ENCODE data around the gene TFEB. TPM values are rescaled to one million over a fixed set of nuclear protein-coding genes. Genes with fewer than 3 reads are reported as not detected.

Gene TFEB
- total RNA-seq, 4 donors from 2014 or later, result 19.0 to 23.3 (median 21.6) TPM

DNA sequence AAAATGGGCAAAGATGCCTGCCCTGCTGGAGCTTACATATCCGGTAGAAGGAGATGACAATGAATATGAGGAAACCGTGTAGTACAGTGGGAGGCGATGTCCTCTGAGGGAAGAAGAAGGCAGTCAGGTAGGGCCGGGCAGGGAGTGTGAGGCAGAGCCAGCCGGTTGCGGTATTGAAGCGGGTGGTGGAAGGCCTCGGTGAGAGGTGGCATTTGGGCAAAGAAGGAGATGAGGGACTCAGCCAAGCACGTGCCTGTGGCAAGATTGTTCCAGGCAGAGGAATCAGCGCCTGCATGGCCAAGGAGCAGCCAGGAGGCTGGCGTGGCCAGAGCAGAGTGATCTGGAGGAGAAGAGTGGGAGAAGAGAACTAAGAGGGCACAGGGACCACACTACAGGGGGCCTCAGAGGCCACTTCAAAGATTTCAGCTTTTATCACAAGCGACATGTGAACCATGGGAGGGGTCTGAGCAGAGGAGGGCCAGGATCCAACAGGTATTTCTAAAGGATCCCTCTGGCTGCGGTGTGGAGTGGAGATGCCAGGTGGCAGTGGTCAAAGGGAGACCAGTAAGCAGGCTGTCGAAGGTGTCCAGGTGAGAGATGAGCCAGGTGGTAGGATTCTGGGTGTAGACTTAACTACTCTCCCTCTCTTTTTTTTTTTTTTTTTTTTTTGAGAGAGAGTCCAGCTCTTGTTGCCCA lies 83.3 kb downstream of the TFEB start:
- Histone ChIP-seq H3K4me1 (no peaks in the 10 kb centered on the region), H3K4me3 (no peak overlapping the region), H3K27me3 (peaks cover 6% of the 10 kb centered on the region), H3K27ac (no peak overlapping the region), H3K36me3 (peaks cover 3% of the 10 kb centered on the region), H3K9me3 (no peaks in the 10 kb centered on the region)
- DNase-seq (ENCODE audit: low spot score in 2 of 2), result no peak
- TF ChIP-seq POLR2AphosphoS5 (IDR thresholded peaks at IDR 0.05), result no peak
- TF ChIP-seq, protein P1, sequence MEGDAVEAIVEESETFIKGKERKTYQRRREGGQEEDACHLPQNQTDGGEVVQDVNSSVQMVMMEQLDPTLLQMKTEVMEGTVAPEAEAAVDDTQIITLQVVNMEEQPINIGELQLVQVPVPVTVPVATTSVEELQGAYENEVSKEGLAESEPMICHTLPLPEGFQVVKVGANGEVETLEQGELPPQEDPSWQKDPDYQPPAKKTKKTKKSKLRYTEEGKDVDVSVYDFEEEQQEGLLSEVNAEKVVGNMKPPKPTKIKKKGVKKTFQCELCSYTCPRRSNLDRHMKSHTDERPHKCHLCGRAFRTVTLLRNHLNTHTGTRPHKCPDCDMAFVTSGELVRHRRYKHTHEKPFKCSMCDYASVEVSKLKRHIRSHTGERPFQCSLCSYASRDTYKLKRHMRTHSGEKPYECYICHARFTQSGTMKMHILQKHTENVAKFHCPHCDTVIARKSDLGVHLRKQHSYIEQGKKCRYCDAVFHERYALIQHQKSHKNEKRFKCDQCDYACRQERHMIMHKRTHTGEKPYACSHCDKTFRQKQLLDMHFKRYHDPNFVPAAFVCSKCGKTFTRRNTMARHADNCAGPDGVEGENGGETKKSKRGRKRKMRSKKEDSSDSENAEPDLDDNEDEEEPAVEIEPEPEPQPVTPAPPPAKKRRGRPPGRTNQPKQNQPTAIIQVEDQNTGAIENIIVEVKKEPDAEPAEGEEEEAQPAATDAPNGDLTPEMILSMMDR (IDR thresholded peaks at IDR 0.05), result no peak
- no peak for TF ChIP-seq EP300 (IDR thresholded peaks at IDR 0.05)
- no peak for TF ChIP-seq POLR2A (IDR thresholded peaks at IDR 0.05)
- WGBS, result 78% methylated on average over 14 of the region's 14 CpGs

- no peak for DNase-seq (ENCODE audit: low spot score in 2 of 2)
- Histone ChIP-seq H3K27ac (no peak overlapping the region), H3K4me1 (no peaks in the 10 kb centered on the region), H3K9me3 (no peaks in the 10 kb centered on the region), H3K36me3 (peaks cover 3% of the 10 kb centered on the region), H3K4me3 (no peak overlapping the region), H3K27me3 (peaks cover 6% of the 10 kb centered on the region)
- WGBS, result 76% methylated on average over 9 of the region's 11 CpGs
- TF ChIP-seq POLR2A (IDR thresholded peaks at IDR 0.05) (no peak), EP300 (IDR thresholded peaks at IDR 0.05) (no peak), POLR2AphosphoS5 (IDR thresholded peaks at IDR 0.05) (no peak)
- TF ChIP-seq, protein P1 (IDR thresholded peaks at IDR 0.05), result no peak
Observed at GRCh38 chr6:41651246-41651961, 84.0 kb downstream of the TFEB start.

DNA sequence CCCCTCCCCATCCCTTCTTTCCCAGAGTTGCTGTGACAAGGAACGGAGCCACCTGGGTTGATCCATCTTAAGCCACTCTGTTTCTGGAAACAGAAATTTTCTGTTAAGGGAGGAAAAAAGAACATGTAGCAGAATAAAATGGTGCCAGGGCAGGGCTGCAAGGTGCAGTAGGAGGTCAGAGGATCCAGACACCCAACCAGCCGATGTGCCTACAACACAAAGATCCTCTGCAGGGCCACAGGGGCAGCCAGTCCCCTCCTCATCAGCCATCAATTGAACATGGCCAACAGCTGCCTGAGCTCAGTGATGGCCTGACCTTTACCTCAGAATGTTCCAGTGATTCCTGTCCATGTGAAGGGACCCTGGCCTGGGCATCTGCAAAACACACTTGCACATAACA lies 85.3 kb downstream of the TFEB start:
- Histone ChIP-seq H3K27ac (no peak overlapping the region), H3K4me1 (no peaks in the 10 kb centered on the region), H3K9me3 (no peaks in the 10 kb centered on the region), H3K27me3 (peaks cover 3% of the 10 kb centered on the region), H3K4me3 (no peak overlapping the region), H3K36me3 (peaks cover 3% of the 10 kb centered on the region)
- TF ChIP-seq POLR2AphosphoS5 (IDR thresholded peaks at IDR 0.05) (no peak), POLR2A (IDR thresholded peaks at IDR 0.05) (no peak), EP300 (IDR thresholded peaks at IDR 0.05) (no peak)
- TF ChIP-seq, protein P1 (IDR thresholded peaks at IDR 0.05), result no peak
- 85% methylated on average over 2 of the region's 2 CpGs for WGBS
- no peak for DNase-seq (ENCODE audit: low spot score in 2 of 2)

- no peak overlapping the region for H3K4me3 ChIP-seq
- H3K27ac ChIP-seq, result no peak overlapping the region
- DNase-seq (ENCODE audit: low spot score in 2 of 2), result no peak
- peaks cover 3% of the 10 kb centered on the region for H3K36me3 ChIP-seq
- H3K9me3 ChIP-seq, result no peaks in the 10 kb centered on the region
- 84% methylated on average over 7 of the region's 10 CpGs for WGBS
- TF ChIP-seq POLR2A (IDR thresholded peaks at IDR 0.05), result no peak
- TF ChIP-seq POLR2AphosphoS5 (IDR thresholded peaks at IDR 0.05), result no peak
- no peak for TF ChIP-seq EP300 (IDR thresholded peaks at IDR 0.05)
- TF ChIP-seq, protein P1 (IDR thresholded peaks at IDR 0.05), result no peak
- peaks cover under 1% of the 10 kb centered on the region for H3K27me3 ChIP-seq
- peaks cover 3% of the 10 kb centered on the region for H3K4me1 ChIP-seq
Observed at GRCh38 chr6:41649596-41649995, 85.8 kb downstream of the TFEB start.

GRCh38 chr6:41648921-41649320 lies 86.5 kb downstream of the TFEB start:
- peaks cover 10% of the 10 kb centered on the region for H3K4me1 ChIP-seq
- WGBS, result 73% methylated on average over 4 of the region's 5 CpGs
- H3K4me3 ChIP-seq, result no peak overlapping the region
- H3K27ac ChIP-seq, result no peak overlapping the region
- DNase-seq (ENCODE audit: low spot score in 2 of 2), result no peak
- no peaks in the 10 kb centered on the region for H3K27me3 ChIP-seq
- H3K36me3 ChIP-seq, result peaks cover 3% of the 10 kb centered on the region
- H3K9me3 ChIP-seq, result no peaks in the 10 kb centered on the region
- TF ChIP-seq, protein P1 (IDR thresholded peaks at IDR 0.05), result no peak
- TF ChIP-seq EP300 (IDR thresholded peaks at IDR 0.05) (no peak), POLR2AphosphoS5 (IDR thresholded peaks at IDR 0.05) (no peak), POLR2A (IDR thresholded peaks at IDR 0.05) (no peak)
